GM12878 (cell line): Measurements from ENCODE around the gene SMKR1.

Experiments
- SIN3A ChIP-seq: IDR thresholded peaks from 2 replicates; pipeline ENCODE4 v1.6.1; 2012; ENCODE audit warnings: low read depth, low read length, improper control_type of control experiment
- TF ChIP-seq, protein P1 (sequence below), 3 experiments: IDR thresholded peaks in 2 of 3; conservative IDR thresholded peaks in 1 of 3; 2 replicates each; pipeline ENCODE4 v1.5.1; 2011; ENCODE audit warnings: low read depth in 3 of 3, low read length in 3 of 3, mild to moderate bottlenecking in 3 of 3, control low read depth in 2 of 3, moderate library complexity in 2 of 3, inconsistent platforms in 1 of 3, mixed read lengths in 1 of 3; ENCODE audit not compliant: control insufficient read depth in 2 of 3, insufficient read depth in 1 of 3; ENCODE audit errors: extremely low read depth in 1 of 3

DNA sequence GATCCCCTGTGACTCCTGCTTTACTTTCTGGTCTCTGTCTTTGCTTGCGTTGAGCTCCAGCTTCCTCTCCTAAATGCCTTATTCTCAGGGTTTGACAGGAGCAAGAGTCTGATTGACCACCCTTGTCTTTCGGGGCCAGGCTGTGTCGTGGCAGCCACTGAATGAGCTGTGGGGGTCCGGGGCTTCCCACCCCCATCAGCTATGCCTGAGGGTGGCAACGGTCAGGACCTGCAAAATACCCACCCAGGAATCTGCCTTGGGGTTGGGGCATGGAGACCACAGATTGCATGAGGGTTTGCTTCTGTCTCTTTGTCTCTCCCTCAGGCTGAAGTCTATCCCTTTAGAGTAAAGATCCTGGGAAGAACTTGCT is 20.6 kb downstream of the SMKR1 start:
- TF ChIP-seq, protein P1, sequence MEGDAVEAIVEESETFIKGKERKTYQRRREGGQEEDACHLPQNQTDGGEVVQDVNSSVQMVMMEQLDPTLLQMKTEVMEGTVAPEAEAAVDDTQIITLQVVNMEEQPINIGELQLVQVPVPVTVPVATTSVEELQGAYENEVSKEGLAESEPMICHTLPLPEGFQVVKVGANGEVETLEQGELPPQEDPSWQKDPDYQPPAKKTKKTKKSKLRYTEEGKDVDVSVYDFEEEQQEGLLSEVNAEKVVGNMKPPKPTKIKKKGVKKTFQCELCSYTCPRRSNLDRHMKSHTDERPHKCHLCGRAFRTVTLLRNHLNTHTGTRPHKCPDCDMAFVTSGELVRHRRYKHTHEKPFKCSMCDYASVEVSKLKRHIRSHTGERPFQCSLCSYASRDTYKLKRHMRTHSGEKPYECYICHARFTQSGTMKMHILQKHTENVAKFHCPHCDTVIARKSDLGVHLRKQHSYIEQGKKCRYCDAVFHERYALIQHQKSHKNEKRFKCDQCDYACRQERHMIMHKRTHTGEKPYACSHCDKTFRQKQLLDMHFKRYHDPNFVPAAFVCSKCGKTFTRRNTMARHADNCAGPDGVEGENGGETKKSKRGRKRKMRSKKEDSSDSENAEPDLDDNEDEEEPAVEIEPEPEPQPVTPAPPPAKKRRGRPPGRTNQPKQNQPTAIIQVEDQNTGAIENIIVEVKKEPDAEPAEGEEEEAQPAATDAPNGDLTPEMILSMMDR (IDR thresholded peaks at IDR 0.05 in 2 of 3, conservative IDR thresholded peaks at IDR 0.05 in 1 of 3; ENCODE audit: control insufficient read depth in 2 of 3, extremely low read depth in 1 of 3, insufficient read depth in 1 of 3, low read depth in 3 of 3, low read length in 3 of 3) = no peak
- no peak for TF ChIP-seq SIN3A
